HG02610 (cell line): ENCODE measurements around the gene TWIST2.

Experiments used
- ATAC-seq: cut with Tn5 transposase; IDR thresholded peaks from one replicate; pipeline ENCODE4 v1.9.1; 2021; ENCODE audit warnings: mild to moderate bottlenecking, moderate library complexity; ENCODE audit not compliant: unreplicated experiment

The TWIST2 gene

GRCh38 chr2:238835726-238836301, 12.1 kb upstream of the TWIST2 start:
- ATAC-seq: no peak

GRCh38 chr2:238838786-238839327, 9.0 kb upstream of the TWIST2 start:
- ATAC-seq: no peak

- ATAC-seq: no peak
These were observed 8.5 kb upstream of the TWIST2 start for GRCh38 chr2:238839428-238839827.

GRCh38 chr2:238841542-238842164, 6.2 kb upstream of the TWIST2 start:
- no peak for ATAC-seq

GRCh38 chr2:238843476-238843875, 4.4 kb upstream of the TWIST2 start:
- no peak for ATAC-seq

- no peak for ATAC-seq
These were observed 2.1 kb upstream of the TWIST2 start for GRCh38 chr2:238845583-238846377.

- no peak for ATAC-seq
These were observed 1.6 kb upstream of the TWIST2 start for GRCh38 chr2:238846378-238846627.

- no peak for ATAC-seq
These were observed 1.1 kb upstream of the TWIST2 start for GRCh38 chr2:238846628-238847418.

GRCh38 chr2:238847419-238847801, 475 bp upstream of the TWIST2 start:
- ATAC-seq: no peak

- ATAC-seq: no peak
These were observed 748 bp downstream of the TWIST2 start for GRCh38 chr2:238848691-238848975.

GRCh38 chr2:238848976-238849853, 1.3 kb downstream of the TWIST2 start:
- ATAC-seq: no peak

GRCh38 chr2:238850091-238850490, 2.2 kb downstream of the TWIST2 start:
- ATAC-seq: no peak

- no peak for ATAC-seq
These were observed 3.1 kb downstream of the TWIST2 start for GRCh38 chr2:238851026-238851425.

- no peak for ATAC-seq
These were observed 3.9 kb downstream of the TWIST2 start for GRCh38 chr2:238851761-238852160.

GRCh38 chr2:238852206-238852869, 4.5 kb downstream of the TWIST2 start:
- no peak for ATAC-seq

- no peak for ATAC-seq
These were observed 5.3 kb downstream of the TWIST2 start for GRCh38 chr2:238853218-238853617.

GRCh38 chr2:238853721-238854120, 5.8 kb downstream of the TWIST2 start:
- no peak for ATAC-seq

GRCh38 chr2:238854246-238854645, 6.4 kb downstream of the TWIST2 start:
- ATAC-seq: no peak

- ATAC-seq: no peak
These were observed 6.9 kb downstream of the TWIST2 start for GRCh38 chr2:238854699-238855229.

GRCh38 chr2:238855299-238855698, 7.4 kb downstream of the TWIST2 start:
- no peak for ATAC-seq
